Measurements from ENCODE around the gene SHISA6. TPM values are rescaled to one million over a fixed set of nuclear protein-coding genes. Genes with fewer than 3 reads are reported as not detected.

SHISA6 gene
- total and polyA plus RNA-seq, 11 donors = 0.16 to 1.0 (median 0.29) TPM

GRCh38 chr17:11384131-11384530 lies 143.1 kb downstream of the SHISA6 start:
- intact Hi-C loops (cut with DNase I) = no loop called here
- no peak for TF ChIP-seq CTCF (IDR thresholded peaks at IDR 0.05)
- TF ChIP-seq POLR2A (IDR thresholded peaks at IDR 0.05) = no peak
- 78 to 89% (median 84%) methylated on average over 3 of the region's 3 CpGs for WGBS, 4 donors
- H3K9me3 ChIP-seq = peaks cover 0 to 7% (median 0%) of the 10 kb centered on the region in 12 donors
- H3K4me3 ChIP-seq = no peak overlapping the region
- no peaks in the 10 kb centered on the region for H3K4me1 ChIP-seq
- peaks cover 0 to 4% (median 0%) of the 10 kb centered on the region in 9 donors for H3K27me3 ChIP-seq
- H3K36me3 ChIP-seq = no peaks in the 10 kb centered on the region
- DNase-seq = no peak
- no peak overlapping the region for H3K27ac ChIP-seq
- no peak for ATAC-seq

- peaks cover 0 to 7% (median 0%) of the 10 kb centered on the region in 12 donors for H3K9me3 ChIP-seq
- TF ChIP-seq POLR2A (IDR thresholded peaks at IDR 0.05) (no peak), CTCF (IDR thresholded peaks at IDR 0.05) (no peak)
- H3K27ac ChIP-seq = no peak overlapping the region
- no peaks in the 10 kb centered on the region for H3K36me3 ChIP-seq
- H3K4me1 ChIP-seq = no peaks in the 10 kb centered on the region
- WGBS, 4 donors = 28 to 49% (median 39%) methylated on average over 2 of the region's 2 CpGs
- intact Hi-C loops (cut with DNase I) = no loop called here
- ATAC-seq (no peak), DNase-seq (no peak)
- no peak overlapping the region for H3K4me3 ChIP-seq
- peaks cover 0 to 3% (median 0%) of the 10 kb centered on the region in 9 donors for H3K27me3 ChIP-seq
Measured at GRCh38 chr17:11387610-11388009, 146.6 kb downstream of the SHISA6 start.

- no peaks in the 10 kb centered on the region for H3K36me3 ChIP-seq
- no peak for TF ChIP-seq CTCF (IDR thresholded peaks at IDR 0.05)
- TF ChIP-seq POLR2A (IDR thresholded peaks at IDR 0.05) = no peak
- intact Hi-C loops (cut with DNase I) = no loop called here
- no peak for DNase-seq
- no peak overlapping the region for H3K27ac ChIP-seq
- H3K9me3 ChIP-seq = peaks cover 0 to 7% (median 0%) of the 10 kb centered on the region in 12 donors
- no peak overlapping the region for H3K4me3 ChIP-seq
- peaks cover 0 to 3% (median 0%) of the 10 kb centered on the region in 9 donors for H3K27me3 ChIP-seq
- WGBS, 4 donors = 43 to 58% (median 45%) methylated on average over 6 of the region's 6 CpGs
- no peaks in the 10 kb centered on the region for H3K4me1 ChIP-seq
- no peak for ATAC-seq
Measured at GRCh38 chr17:11388054-11388453, 147.0 kb downstream of the SHISA6 start.

- H3K4me1 ChIP-seq = no peaks in the 10 kb centered on the region
- 69 to 100% (median 85%) methylated on average over 2 of the region's 2 CpGs for WGBS, 4 donors
- no peak overlapping the region for H3K27ac ChIP-seq
- ATAC-seq (no peak), DNase-seq (no peak)
- peaks cover 0 to 6% (median 0%) of the 10 kb centered on the region in 12 donors for H3K9me3 ChIP-seq
- peaks cover 0 to 3% (median 0%) of the 10 kb centered on the region in 9 donors for H3K27me3 ChIP-seq
- H3K4me3 ChIP-seq = no peak overlapping the region
- TF ChIP-seq POLR2A (IDR thresholded peaks at IDR 0.05) (no peak), CTCF (IDR thresholded peaks at IDR 0.05) (no peak)
- intact Hi-C loops (cut with DNase I) = no loop called here
- H3K36me3 ChIP-seq = no peaks in the 10 kb centered on the region
Measured at GRCh38 chr17:11389583-11389982, 148.6 kb downstream of the SHISA6 start.

Data from heart left ventricle (tissue), 16 donors.